Mesenchymal stem cell (in vitro differentiated cells and primary cell): ENCODE data around the gene SLC12A7.
A peak's percentile ranks its signal among the peaks of the same experiment; 100 is the strongest.

Source experiments
- DNase-seq: peaks from one replicate; pipeline ENCODE4 v3.0.0-alpha.2; 2013
- H2AFZ ChIP-seq: one replicate; pipeline ENCODE4 v1.6.1; 2013; ENCODE audit warnings: low read depth, mild to moderate bottlenecking, control low read depth, inconsistent platforms, low read length, moderate library complexity
- H2AK5ac ChIP-seq: 2 replicates; pipeline ENCODE4 v1.6.1; 2013; ENCODE audit warnings: low read length, moderate library complexity, mild to moderate bottlenecking, inconsistent platforms; ENCODE audit not compliant: severe bottlenecking
- H2BK120ac ChIP-seq: one replicate; pipeline ENCODE4 v1.6.1; 2013; ENCODE audit warnings: low read depth, mild to moderate bottlenecking, inconsistent platforms, low read length, moderate library complexity
- H2BK12ac ChIP-seq, 2 experiments: one replicate each; pipeline ENCODE4 v1.6.1; 2013; ENCODE audit warnings: inconsistent platforms in 2 of 2, low read length in 2 of 2, mild to moderate bottlenecking in 2 of 2, moderate library complexity in 2 of 2, control low read depth in 1 of 2
- H2BK15ac ChIP-seq: one replicate; pipeline ENCODE4 v1.6.1; 2013; ENCODE audit warnings: mild to moderate bottlenecking, low read depth, inconsistent platforms; ENCODE audit not compliant: poor library complexity, severe bottlenecking
- H2BK5ac ChIP-seq: 2 replicates; pipeline ENCODE4 v1.6.1; 2013; ENCODE audit warnings: low read depth, mild to moderate bottlenecking, low read length, control low read depth, inconsistent platforms; ENCODE audit not compliant: poor library complexity, severe bottlenecking
- H3K14ac ChIP-seq, 2 experiments: one replicate each; pipeline ENCODE4 v1.6.1; 2013; ENCODE audit warnings: inconsistent platforms in 2 of 2, low read length in 2 of 2, control low read depth in 1 of 2, mild to moderate bottlenecking in 1 of 2, moderate library complexity in 1 of 2
- H3K18ac ChIP-seq, 2 experiments: one replicate each; pipeline ENCODE4 v1.6.1; 2013; ENCODE audit warnings: inconsistent platforms in 2 of 2, low read length in 2 of 2, control low read depth in 1 of 2, low read depth in 1 of 2, mild to moderate bottlenecking in 1 of 2
- H3K23ac ChIP-seq, 2 experiments: one replicate each; pipeline ENCODE4 v1.6.1; 2013; ENCODE audit warnings: inconsistent platforms in 2 of 2, low read length in 2 of 2, mild to moderate bottlenecking in 2 of 2, moderate library complexity in 2 of 2, control low read depth in 1 of 2
- H3K27ac ChIP-seq: 2 replicates; pipeline ENCODE4 v1.5.1; 2013; ENCODE audit warnings: mild to moderate bottlenecking, moderate library complexity, low read length, control low read depth, inconsistent platforms; ENCODE audit not compliant: poor library complexity, severe bottlenecking
- H3K27me3 ChIP-seq, 2 experiments: 2 replicates each; pipeline versions ENCODE4 v1.6.1 to v1.7.0; 2013; ENCODE audit warnings: low read length in 2 of 2, mild to moderate bottlenecking in 2 of 2, moderate library complexity in 2 of 2, control low read depth in 1 of 2, inconsistent platforms in 1 of 2; ENCODE audit not compliant: control insufficient read depth in 1 of 2, insufficient read depth in 1 of 2
- H3K36me3 ChIP-seq, 2 experiments: 2 replicates each; pipeline versions ENCODE4 v1.6.1 to v1.7.0; 2013; ENCODE audit warnings: low read length in 2 of 2, control low read depth in 1 of 2, inconsistent platforms in 1 of 2, low read depth in 1 of 2, mild to moderate bottlenecking in 1 of 2; ENCODE audit not compliant: insufficient read depth in 2 of 2, control insufficient read depth in 1 of 2
- H3K4ac ChIP-seq, 2 experiments: one replicate each; pipeline ENCODE4 v1.6.1; 2013; ENCODE audit warnings: inconsistent platforms in 2 of 2, low read length in 2 of 2, mild to moderate bottlenecking in 2 of 2, moderate library complexity in 2 of 2, control low read depth in 1 of 2, low read depth in 1 of 2
- H3K4me1 ChIP-seq: 2 replicates; pipeline ENCODE4 v1.6.1; 2013; ENCODE audit warnings: low read depth, low read length, control low read depth; ENCODE audit not compliant: control insufficient read depth, insufficient read depth
- H3K4me2 ChIP-seq: 2 replicates; pipeline ENCODE4 v1.6.1; 2013; ENCODE audit warnings: low read length, mild to moderate bottlenecking, inconsistent platforms; ENCODE audit not compliant: poor library complexity, severe bottlenecking
- H3K4me3 ChIP-seq, 2 experiments: 2 replicates each; pipeline versions ENCODE4 v1.5.1 to v1.7.0; 2013; ENCODE audit warnings: low read length in 2 of 2, mild to moderate bottlenecking in 2 of 2, control low read depth in 1 of 2, low read depth in 1 of 2; ENCODE audit not compliant: insufficient read depth in 1 of 2
- H3K79me1 ChIP-seq: replicated peaks from 2 replicates; pipeline ENCODE4 v1.6.1; 2013; ENCODE audit warnings: mild to moderate bottlenecking, control low read depth, low read length, inconsistent platforms; ENCODE audit not compliant: poor library complexity, severe bottlenecking
- H3K9ac ChIP-seq: 2 replicates; pipeline ENCODE4 v1.7.0; 2013; ENCODE audit warnings: mild to moderate bottlenecking, low read length, moderate library complexity
- H3K9me3 ChIP-seq: 2 replicates; pipeline ENCODE4 v1.7.0; 2013; ENCODE audit warnings: mild to moderate bottlenecking, low read length; ENCODE audit not compliant: control insufficient read depth
- H4K8ac ChIP-seq: one replicate; pipeline ENCODE4 v1.6.1; 2013; ENCODE audit warnings: inconsistent platforms, mild to moderate bottlenecking, low read length, moderate library complexity
- H4K91ac ChIP-seq: one replicate; pipeline ENCODE4 v1.6.1; 2013; ENCODE audit warnings: mild to moderate bottlenecking, low read length, inconsistent platforms
- WGBS: methylation state at CpG from one replicate; pipeline ENCODE4 v1.1.7; 2013; ENCODE audit warnings: mixed read lengths; 5-methylcytosine and 5-hydroxymethylcytosine counted together

Gene SLC12A7

DNA sequence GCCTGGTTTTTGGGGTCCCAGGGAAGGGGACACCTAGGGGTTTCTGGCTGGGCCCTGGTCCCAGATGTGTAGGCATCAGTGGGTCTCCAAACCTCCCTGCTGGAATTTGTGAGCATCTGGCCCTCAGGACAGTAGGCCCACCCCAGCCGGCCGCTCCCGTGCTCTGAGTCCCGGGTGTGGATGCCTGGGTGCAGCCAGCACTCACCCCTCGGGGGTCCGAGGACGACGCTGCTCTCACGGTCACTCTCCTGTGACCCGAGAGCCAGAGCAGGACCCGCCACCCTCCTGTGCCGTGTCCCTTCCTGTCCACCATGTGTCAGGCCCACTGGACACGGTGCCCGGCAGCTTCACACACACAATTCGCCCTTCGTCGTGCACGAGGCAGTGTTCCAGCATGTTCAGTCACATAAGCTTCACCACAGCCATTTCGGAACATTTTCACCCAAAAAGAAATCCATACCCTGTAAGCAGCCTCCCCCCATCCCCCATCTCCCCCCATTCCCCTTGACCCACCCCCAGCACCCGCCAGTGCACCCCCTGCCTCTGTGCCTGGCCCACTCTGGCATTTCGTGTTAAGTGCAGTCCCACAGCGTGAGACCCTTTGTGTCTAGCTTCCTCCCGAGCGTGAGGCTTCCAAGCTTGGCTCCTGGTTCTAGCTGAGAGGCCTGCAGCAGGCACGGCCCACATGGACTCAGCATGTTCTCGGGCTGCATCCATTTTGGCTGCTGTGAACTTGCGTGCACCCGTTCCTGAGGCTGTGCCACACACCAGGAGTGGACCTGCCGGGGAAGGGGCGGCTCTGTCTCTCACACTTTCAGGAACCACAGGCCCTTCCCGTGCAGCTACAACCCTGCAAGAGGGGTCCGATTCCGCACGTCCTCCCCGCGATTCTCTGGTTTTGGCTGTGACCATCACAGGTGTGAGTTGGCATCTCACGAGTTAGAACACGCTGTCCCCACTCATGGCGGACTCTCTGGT is 62.7 kb downstream of the SLC12A7 start:
- Histone ChIP-seq H3K4me2 (no peak overlapping the region), H3K79me1 (no peaks in the 10 kb centered on the region), H3K4ac (no peak overlapping the region), H3K9ac (no peak overlapping the region), H3K23ac (no peak overlapping the region), H3K4me3 (peak overlapping the region in 1 of 2 experiments; percentile 15), H2AFZ (no peak overlapping the region), H3K9me3 (no peaks in the 10 kb centered on the region), H3K36me3 (peaks cover 4 to 6% of the 10 kb centered on the region in 2 experiments), H3K4me1 (no peaks in the 10 kb centered on the region), H3K27ac (no peak overlapping the region), H3K27me3 (peaks cover 0 to 5% of the 10 kb centered on the region in 2 experiments), H2BK120ac (no peak overlapping the region), H2AK5ac (no peak overlapping the region), H2BK12ac (no peak overlapping the region), H2BK15ac (no peak overlapping the region), H3K18ac (no peak overlapping the region), H2BK5ac (no peak overlapping the region), H4K8ac (no peak overlapping the region), H3K14ac (peak overlapping the region in 1 of 2 experiments; percentile 66), H4K91ac (no peak overlapping the region)
- no peak for DNase-seq
- 93% methylated on average over 39 of the region's 39 CpGs for WGBS

- H2AK5ac ChIP-seq, result no peak overlapping the region
- 95% methylated on average over 11 of the region's 11 CpGs for WGBS
- no peak overlapping the region for H3K23ac ChIP-seq
- H3K4me3 ChIP-seq, result no peak overlapping the region
- H3K4me2 ChIP-seq, result no peak overlapping the region
- H3K79me1 ChIP-seq, result no peaks in the 10 kb centered on the region
- H2BK5ac ChIP-seq, result no peak overlapping the region
- peaks cover 0 to 5% of the 10 kb centered on the region in 2 experiments for H3K27me3 ChIP-seq
- H3K9ac ChIP-seq, result no peak overlapping the region
- no peaks in the 10 kb centered on the region for H3K4me1 ChIP-seq
- DNase-seq, result no peak
- H2AFZ ChIP-seq, result no peak overlapping the region
- H4K8ac ChIP-seq, result no peak overlapping the region
- H3K27ac ChIP-seq, result no peak overlapping the region
- peaks cover 4 to 6% of the 10 kb centered on the region in 2 experiments for H3K36me3 ChIP-seq
- H2BK15ac ChIP-seq, result no peak overlapping the region
- H3K4ac ChIP-seq, result no peak overlapping the region
- H3K14ac ChIP-seq, result no peak overlapping the region
- no peak overlapping the region for H2BK12ac ChIP-seq
- H3K9me3 ChIP-seq, result no peaks in the 10 kb centered on the region
- no peak overlapping the region for H4K91ac ChIP-seq
- H2BK120ac ChIP-seq, result no peak overlapping the region
- no peak overlapping the region for H3K18ac ChIP-seq
Observed at GRCh38 chr5:1048162-1048721, 63.6 kb downstream of the SLC12A7 start.

DNA sequence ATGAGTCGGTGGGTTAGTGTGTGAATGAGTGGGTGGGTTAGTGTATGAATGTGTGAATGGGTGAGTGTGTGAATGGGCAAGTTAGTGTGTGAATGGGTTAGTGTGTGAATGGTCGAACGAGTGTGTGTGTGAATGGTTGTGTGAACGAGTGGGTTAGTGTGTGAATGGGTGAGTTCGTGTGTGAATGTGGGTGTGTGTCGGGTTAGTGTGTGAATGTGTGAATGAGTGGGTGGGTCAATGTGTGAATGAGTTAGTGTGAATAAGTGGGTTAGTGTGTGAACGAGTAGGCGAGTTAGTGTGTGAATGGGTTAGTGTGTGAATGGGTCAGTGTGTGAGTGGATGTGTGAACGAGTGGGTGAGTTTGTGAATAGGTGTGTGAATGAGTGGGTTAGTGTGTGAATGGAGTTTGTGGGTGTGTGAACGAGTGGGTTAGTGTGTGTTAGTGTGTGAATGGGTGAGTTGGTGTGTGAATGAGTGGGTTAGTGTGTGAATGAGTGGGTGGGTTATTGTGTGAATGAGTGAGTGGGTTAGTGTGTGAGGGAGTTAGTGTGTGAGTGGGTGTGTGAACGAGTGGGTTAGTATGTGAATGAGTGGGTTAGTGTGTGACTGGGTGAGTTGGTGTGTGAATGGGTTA is 64.4 kb downstream of the SLC12A7 start:
- H3K36me3 ChIP-seq, result peaks cover 0 to 6% of the 10 kb centered on the region in 2 experiments
- no peak for DNase-seq
- peaks cover 0 to 5% of the 10 kb centered on the region in 2 experiments for H3K27me3 ChIP-seq
- WGBS, result 94% methylated on average over 11 of the region's 11 CpGs
- H3K23ac ChIP-seq, result no peak overlapping the region
- H2BK12ac ChIP-seq, result no peak overlapping the region
- no peak overlapping the region for H3K27ac ChIP-seq
- H3K9ac ChIP-seq, result no peak overlapping the region
- no peak overlapping the region for H3K4me2 ChIP-seq
- no peak overlapping the region for H3K14ac ChIP-seq
- H2AK5ac ChIP-seq, result no peak overlapping the region
- H4K8ac ChIP-seq, result no peak overlapping the region
- no peak overlapping the region for H4K91ac ChIP-seq
- H3K9me3 ChIP-seq, result no peaks in the 10 kb centered on the region
- H3K18ac ChIP-seq, result no peak overlapping the region
- no peaks in the 10 kb centered on the region for H3K79me1 ChIP-seq
- no peak overlapping the region for H3K4ac ChIP-seq
- H2BK5ac ChIP-seq, result no peak overlapping the region
- H2AFZ ChIP-seq, result no peak overlapping the region
- no peak overlapping the region for H2BK15ac ChIP-seq
- H2BK120ac ChIP-seq, result no peak overlapping the region
- no peaks in the 10 kb centered on the region for H3K4me1 ChIP-seq
- H3K4me3 ChIP-seq, result no peak overlapping the region
